Fibroblast of peridontal ligament (primary cell): ENCODE measurements around the gene GATA5.

ENCODE experiments used
- DNase-seq: peaks from one replicate; pipeline ENCODE4 v3.0.0-alpha.2; 2010; ENCODE audit errors: extremely low read depth

Gene GATA5

GRCh38 chr20:62487561-62488354, 12.0 kb upstream of the GATA5 start:
- DNase-seq = no peak

DNA sequence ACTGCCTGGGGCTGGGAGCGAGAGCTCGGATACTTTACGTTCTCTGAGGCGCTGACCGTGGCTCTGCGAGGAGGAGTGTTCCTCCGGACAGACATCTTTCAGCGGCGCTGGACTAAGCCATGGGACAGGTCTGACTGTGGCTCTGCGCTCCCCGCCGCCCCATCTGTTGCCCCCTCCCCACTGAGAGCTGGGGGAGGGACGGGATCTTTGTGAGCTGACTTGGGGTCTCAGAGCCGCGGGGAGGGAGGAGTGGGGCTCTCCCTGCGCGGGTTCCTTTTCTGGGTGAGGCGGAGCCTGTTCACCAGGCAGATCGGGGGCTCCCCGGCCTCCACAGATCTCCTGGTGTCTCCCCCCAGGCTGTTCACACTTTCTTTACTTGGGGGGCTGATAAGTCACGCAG, 11.3 kb upstream of the GATA5 start:
- no peak for DNase-seq

GRCh38 chr20:62486484-62486883, 10.7 kb upstream of the GATA5 start:
- DNase-seq = no peak

GRCh38 chr20:62485701-62486089, 9.9 kb upstream of the GATA5 start:
- no peak for DNase-seq

- no peak for DNase-seq
These were observed 9.4 kb upstream of the GATA5 start for GRCh38 chr20:62485062-62485700.

GRCh38 chr20:62484478-62484877, 8.7 kb upstream of the GATA5 start:
- DNase-seq = no peak

DNA sequence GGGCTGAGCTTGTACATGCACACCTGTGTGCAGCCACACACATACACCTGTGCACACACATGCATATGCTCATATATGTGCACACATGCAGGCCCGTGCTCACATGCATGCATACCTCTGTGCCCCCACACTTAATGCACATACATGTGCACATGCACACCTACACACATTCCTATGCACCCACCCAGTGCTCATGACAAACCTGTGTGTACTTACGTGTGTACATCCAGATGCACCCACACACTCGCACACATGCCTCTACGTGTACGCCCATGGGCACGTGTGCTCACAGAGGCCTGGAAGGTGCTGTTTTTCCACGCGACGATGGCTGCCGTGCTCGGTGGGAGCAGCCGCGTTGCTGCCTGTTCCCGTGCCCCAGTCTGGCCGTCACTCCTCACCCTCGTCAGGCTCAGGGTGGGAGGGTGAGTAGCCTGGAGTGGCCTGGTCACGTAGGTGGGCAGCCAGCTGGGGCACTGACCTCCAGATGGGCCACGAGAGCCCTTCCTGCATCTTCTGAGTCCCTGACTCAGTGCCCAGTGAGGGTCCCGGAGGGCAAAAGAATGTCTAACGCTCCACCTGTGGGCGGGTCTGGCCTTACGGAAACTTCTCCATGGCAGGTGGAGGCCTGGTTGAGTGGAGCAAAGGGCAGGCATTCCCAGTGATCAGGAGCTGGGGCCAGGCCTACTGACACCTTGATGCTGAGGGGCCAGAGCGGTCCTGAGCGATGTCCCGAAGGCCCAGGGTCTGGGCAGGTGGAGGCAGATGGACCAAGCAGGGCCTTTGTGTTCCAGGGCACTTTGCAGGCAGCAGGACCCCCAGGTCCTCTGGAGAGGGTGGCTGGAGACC, 8.0 kb upstream of the GATA5 start:
- no peak for DNase-seq

DNA sequence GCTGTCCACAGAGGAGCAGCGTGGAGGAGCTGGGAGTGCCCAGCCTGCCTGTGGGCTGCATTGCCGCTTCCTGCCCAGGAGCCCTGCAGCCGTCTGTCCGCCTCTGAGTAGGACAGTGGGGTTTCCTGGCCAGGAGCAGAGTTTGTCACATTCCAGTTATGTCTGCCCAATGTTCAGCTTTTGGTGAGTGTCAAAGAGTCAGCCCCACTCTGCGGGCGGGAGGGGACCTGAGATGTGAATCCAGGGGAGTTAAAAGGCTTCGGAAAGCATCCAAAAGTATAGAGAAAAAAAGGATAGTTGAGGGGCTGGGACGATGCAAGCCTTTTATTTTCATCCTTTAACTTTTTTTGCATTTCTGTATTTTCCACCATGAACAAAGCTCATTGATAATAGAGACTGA, 7.2 kb upstream of the GATA5 start:
- DNase-seq = no peak

GRCh38 chr20:62482146-62482809, 6.5 kb upstream of the GATA5 start:
- DNase-seq = no peak

DNA sequence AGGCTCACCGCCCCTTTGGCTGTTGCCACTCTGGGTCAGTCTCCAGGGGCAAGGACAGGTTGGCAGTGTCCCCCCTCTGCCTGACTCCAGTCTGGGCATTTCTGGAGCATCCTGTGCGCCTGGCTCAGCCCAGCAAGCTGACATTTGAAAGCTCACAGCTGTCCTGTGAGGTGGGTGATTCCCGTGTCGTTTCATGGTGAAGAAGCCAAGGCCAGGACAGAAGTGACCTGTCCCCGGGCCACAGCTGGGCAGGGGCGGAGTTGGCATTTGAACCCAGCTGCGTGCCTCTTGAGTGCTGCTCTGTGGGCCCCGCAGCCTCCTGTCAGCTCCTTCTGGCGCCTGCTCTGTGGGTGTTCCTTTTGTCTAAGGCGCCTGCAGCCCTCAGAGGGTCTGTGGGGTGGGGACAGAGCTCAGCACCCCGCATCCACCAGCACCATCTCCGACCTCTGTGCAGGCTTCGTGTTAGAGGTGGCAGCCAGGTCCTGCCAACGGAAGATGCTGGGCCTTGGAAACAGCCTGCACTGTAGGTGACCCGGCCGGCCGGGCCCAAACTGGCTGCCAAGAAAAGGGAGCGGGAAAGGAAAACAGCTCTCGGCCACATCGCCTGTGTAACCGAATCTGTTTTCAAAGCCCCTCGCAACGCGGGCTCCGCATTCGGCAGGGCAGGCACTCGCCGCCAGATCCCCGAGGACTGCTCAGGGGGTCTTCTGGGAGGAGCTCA, 5.8 kb upstream of the GATA5 start:
- DNase-seq = no peak

GRCh38 chr20:62480318-62480717, 4.5 kb upstream of the GATA5 start:
- no peak for DNase-seq

DNA sequence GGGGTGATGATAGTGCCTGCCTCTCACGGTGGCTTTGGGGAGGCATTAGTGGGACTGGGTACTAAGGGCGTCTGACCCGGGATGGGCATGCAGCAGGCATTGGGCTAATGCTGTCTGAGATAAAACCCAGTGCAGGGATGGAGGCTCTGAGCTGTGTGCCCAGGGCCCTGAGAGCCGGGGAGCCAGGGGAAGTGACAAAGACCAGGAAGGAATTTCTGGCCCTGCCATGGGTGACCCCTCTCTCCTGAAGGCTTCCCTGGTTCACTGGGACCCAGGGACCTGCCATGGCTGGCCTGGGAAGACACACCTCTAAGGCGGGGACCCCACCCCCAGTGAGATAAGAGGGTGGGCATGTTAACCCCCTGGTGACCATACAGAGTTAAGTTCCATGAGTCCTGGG, 3.9 kb upstream of the GATA5 start:
- DNase-seq = no peak

DNA sequence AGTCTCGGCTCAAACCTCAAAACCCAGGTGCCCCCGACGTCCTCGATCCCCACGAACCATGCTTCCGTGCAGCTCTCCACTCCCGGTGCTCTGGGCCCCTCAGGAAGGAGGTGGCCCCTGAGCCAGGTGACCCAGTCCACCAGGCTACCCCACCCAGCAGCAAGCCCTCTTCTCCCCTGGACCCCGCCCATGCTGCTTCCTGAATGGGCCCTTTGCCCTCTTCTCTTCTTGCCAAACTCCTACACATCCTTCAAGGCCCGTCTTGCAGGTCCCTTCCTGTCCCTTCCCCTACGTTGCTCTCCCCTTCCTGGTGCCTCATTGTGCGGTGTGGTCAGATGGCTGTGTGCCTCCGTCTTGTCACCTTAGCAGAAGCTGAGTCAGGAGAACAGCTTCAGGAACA, 3.4 kb upstream of the GATA5 start:
- DNase-seq = no peak

DNA sequence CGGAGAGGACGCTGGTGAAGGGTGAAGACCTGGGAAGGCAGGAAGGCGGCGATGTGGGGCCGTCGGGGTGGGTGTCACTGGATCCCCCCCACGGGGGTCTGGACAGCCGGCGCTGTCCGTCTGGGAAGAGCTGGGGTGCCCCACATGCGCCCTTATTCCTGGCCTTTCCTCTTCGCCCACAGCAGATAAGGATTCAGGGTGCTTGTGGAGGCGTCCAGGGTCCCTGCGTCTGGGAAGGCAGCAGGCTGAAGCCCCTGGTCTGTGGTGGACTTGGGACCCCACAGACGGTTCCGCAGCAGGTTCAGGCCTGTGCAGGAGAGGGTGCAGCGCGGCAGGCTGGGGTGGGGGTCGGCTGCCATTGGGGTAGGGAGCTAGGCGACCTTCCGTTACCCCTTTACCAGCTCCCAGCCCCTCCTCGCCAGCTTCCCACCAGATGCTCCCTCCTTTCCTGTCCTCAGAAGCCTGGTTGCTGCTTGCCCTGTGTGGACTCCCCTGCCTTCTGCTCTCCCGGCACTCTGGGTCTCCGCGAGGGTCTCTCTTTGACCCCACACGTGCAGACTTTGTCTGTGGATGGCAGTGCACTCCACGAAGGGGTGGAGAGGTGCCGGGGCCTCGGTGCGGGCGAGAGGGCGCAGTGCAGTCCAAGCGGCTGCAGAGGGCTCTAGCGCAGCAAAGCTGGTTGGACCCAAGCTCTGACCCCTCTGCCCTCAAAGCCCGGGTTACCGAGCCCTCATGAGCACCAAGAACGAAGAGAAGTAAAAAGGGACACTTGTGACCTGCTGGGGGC, 2.1 kb upstream of the GATA5 start:
- DNase-seq = no peak

GRCh38 chr20:62476056-62476838, 452 bp upstream of the GATA5 start:
- DNase-seq = no peak

DNA sequence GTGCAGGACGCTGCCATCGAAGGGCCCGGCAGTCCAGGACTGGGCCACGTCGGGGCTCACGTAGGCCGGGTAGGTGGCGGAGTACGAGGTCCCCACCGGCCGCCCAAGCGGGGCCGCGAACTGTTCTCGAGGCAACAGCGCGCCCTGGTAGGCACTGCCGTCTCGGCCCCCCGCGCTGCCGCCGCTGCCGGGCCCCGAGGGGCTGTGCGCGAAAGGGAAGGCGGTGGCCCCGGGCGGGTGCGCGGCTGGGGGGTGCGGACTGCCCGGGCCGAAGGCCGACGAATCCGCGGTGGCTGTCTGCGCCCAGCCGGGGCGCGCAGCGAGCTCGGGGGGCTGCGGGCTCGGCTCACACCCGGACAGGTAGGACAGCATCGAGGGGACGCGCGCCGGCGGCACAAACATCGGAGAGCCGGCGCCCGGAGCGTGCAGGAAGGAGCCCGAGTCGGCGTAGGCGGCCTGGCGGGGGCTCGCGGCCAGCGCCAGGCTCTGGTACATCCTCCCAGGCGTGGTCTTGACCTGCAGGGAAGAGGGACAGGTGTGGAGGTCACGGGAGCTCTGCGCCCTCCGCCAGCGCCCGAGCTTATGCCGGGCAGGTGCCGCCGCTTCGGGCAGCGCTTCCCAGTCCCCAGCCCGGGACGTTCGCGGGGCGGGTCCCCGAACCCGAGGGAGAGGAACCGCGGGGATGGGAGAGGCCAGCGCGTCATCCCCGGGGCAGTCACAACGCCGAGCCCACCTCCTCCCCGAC, 596 bp downstream of the GATA5 start:
- DNase-seq = no peak

GRCh38 chr20:62474604-62475026, 1.2 kb downstream of the GATA5 start:
- peak; percentile 1 for DNase-seq

DNA sequence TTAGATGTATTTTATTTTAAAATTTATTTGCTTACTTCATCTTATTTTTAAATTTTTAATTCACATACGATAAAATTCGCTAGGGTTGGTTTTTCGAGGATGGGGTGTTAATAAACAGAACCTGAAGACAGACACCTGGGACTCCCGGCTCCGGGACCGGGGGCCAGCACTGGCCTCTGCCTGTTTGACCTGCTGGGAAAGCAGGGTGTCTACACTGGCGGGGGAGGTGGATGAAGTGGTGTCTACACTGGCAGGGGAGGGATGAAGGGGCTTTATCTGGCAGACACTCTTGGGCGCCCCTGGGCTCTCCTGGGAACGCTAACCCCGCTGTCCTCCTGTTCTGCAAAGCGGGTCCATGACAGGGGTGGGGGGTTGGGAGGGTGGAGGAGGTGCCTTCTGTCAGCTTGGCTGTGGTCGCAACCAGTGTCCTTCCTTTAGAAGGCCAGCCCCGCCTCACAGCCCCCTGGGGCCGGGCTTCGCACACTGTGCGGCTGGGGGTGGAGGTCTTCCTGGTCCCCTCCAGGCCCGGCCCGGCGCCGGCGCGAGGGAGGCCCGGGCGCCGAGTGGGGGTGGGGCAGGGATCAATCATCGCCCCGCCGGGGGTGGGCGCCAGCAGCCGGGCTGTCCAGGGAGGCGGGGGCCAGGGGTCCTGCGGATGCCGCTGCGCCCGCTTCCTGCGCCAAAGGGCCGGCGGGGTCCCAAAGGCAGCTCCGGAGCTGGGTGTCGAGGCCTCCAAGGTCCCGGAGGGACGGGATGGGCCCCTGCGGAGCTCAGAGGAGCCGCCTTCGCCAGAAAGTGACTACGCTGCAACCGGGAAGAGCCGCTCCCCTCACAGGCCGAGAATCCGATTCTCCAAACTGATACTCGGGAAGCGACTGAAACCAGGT, 1.8 kb downstream of the GATA5 start:
- DNase-seq = no peak
